ENCODE data around the gene ZFP37. TPM values are rescaled to one million over a fixed set of nuclear protein-coding genes. Genes with fewer than 3 reads are reported as not detected.
"Not testable (repeated sequence)": the region's sequence is repeated elsewhere in the genome, so short reads cannot be mapped to it uniquely, and the experiment has no call there.

ZFP37 gene
- 1 to 10 TPM; 1.2 to 2.1 TPM for total RNA-seq

GRCh38 chr9:113056191-113057106 lies at the start of gene ZFP37:
Gene ZFP37 (minus strand): TSS chr9:113056724. CDS start chr9:113056688, 36 bp downstream.
- ATAC-seq (replicated peaks in 1 of 2) (peak; percentile 96 to 97), DNase-seq (peak; percentile 75 to 81)
- no peaks in the 10 kb centered on the region for H3K4me1 Mint-ChIP-seq (ENCODE audit: low read depth)
- H3K9me3 Mint-ChIP-seq = peaks cover 5% of the 10 kb centered on the region in 2 donors
- no peak within 1 kb of the TSS for H3K27ac Mint-ChIP-seq
- peaks cover 7% of the 10 kb centered on the region for H3K27me3 Mint-ChIP-seq (ENCODE audit: low read depth)
- peaks cover 3 to 5% of the 10 kb centered on the region in 2 donors for H3K36me3 Mint-ChIP-seq (ENCODE audit: insufficient read depth in 2 of 2)
- no peak within 1 kb of the TSS for H3K4me3 Mint-ChIP-seq

DNA sequence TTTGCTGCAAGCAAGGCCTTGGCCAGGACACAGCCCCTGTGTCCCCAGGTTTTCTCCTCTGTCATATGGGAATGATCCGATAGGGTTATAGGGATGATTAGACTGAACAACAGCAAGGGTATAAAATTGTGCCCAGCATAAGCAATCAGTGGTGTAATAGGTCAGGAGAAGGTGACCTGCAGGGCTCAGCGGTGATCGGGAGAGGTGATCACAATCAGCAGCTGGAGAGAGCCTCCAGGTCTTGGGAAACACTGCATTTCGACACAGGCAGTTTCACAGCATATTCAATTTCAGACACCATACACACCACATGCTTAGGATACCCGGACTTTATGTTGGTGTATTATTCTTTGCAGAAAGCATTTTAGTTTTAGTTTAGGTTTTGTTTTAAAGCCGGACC lies 48.8 kb upstream of the ZFP37 start:
- not testable (repeated sequence) for H3K36me3 Mint-ChIP-seq (ENCODE audit: insufficient read depth in 2 of 2); ATAC-seq (replicated peaks in 1 of 2); DNase-seq; H3K9me3 Mint-ChIP-seq; H3K4me3 Mint-ChIP-seq; H3K27me3 Mint-ChIP-seq (ENCODE audit: low read depth); H3K27ac Mint-ChIP-seq; H3K4me1 Mint-ChIP-seq (ENCODE audit: low read depth)

DNA sequence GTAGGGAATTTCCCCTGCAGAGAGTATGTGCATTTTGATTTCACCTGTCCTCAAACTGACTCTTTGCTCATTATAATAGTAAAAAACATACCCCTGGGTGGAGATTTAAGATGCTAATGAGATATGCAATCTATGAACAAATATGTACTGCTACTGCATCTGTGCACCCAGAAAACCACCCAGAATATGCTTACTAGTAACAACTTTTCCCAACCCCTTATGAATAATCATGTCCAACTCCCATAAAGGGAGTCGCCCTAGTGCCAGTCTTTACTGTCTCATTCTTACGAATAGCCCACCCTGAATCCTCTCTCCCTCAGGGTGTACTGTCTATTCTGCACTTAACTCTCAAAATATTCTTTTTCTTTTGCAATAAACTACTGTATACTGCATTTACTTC lies 39.0 kb upstream of the ZFP37 start:
- H3K9me3 Mint-ChIP-seq = peaks cover 2 to 5% of the 10 kb centered on the region in 2 donors

DNA sequence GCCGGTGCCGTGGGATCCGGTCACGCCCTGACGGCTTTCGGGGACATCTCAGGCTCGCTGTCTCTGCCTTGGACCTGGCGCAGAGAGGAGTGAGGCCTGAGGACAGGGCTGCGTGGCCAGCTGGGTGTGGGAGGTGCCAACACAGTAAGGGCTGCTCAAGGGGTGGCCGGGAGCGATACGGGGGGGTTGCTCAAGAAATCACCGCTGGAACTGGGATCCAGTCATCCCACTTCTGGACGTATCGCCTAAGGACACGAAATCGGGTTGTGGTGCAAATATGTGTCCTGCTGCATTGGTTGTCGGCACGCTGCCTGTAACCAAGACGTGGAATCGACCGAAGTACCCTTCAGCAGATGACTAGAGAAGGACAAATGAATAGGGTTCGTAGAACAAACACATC lies 33.4 kb upstream of the ZFP37 start:
- not testable (repeated sequence) for H3K27ac Mint-ChIP-seq; H3K4me1 Mint-ChIP-seq (ENCODE audit: low read depth); ATAC-seq (replicated peaks in 1 of 2); H3K36me3 Mint-ChIP-seq (ENCODE audit: insufficient read depth in 2 of 2); DNase-seq; H3K4me3 Mint-ChIP-seq; H3K9me3 Mint-ChIP-seq
- peaks cover 44% of the 10 kb centered on the region for H3K27me3 Mint-ChIP-seq (ENCODE audit: low read depth)

More for the DNA sequence above, 39.0 kb upstream of the ZFP37 start:
- H3K4me3 Mint-ChIP-seq = no peak overlapping the region
- no peaks in the 10 kb centered on the region for H3K4me1 Mint-ChIP-seq (ENCODE audit: low read depth)
- H3K27ac Mint-ChIP-seq = no peak overlapping the region
- H3K27me3 Mint-ChIP-seq (ENCODE audit: low read depth) = peaks cover 74% of the 10 kb centered on the region
- no peaks in the 10 kb centered on the region for H3K36me3 Mint-ChIP-seq (ENCODE audit: insufficient read depth in 2 of 2)
- DNase-seq (no peak), ATAC-seq (replicated peaks in 1 of 2) (no peak)

DNA sequence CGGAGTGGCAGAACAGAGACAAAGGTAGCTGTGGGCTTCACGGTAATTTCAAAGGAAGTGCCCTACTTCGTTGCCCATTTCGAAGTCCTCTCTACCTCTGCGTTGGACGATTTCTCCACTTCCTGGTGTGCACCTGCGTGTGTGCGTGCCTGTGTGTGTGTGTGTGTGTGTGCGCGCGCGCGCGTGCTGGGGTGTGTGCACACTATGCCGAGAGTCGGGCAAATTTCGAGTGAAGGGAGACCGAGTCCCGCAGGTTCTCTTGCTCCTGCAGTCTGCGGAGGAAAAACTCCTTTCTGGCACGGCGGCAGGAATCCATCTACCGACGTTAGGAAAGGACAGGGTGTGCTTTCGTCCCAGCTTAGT lies 32.6 kb upstream of the ZFP37 start:
- not testable (repeated sequence) for H3K4me1 Mint-ChIP-seq (ENCODE audit: low read depth); H3K4me3 Mint-ChIP-seq; DNase-seq; H3K36me3 Mint-ChIP-seq (ENCODE audit: insufficient read depth in 2 of 2); H3K9me3 Mint-ChIP-seq; ATAC-seq (replicated peaks in 1 of 2); H3K27ac Mint-ChIP-seq
- peaks cover 41% of the 10 kb centered on the region for H3K27me3 Mint-ChIP-seq (ENCODE audit: low read depth)

GRCh38 chr9:113088456-113089142 lies 32.1 kb upstream of the ZFP37 start:
- H3K4me1 Mint-ChIP-seq (ENCODE audit: low read depth); H3K36me3 Mint-ChIP-seq (ENCODE audit: insufficient read depth in 2 of 2); H3K4me3 Mint-ChIP-seq; H3K9me3 Mint-ChIP-seq; ATAC-seq (replicated peaks in 1 of 2); DNase-seq; H3K27ac Mint-ChIP-seq: not testable (repeated sequence)
- H3K27me3 Mint-ChIP-seq (ENCODE audit: low read depth) = peaks cover 36% of the 10 kb centered on the region

DNA sequence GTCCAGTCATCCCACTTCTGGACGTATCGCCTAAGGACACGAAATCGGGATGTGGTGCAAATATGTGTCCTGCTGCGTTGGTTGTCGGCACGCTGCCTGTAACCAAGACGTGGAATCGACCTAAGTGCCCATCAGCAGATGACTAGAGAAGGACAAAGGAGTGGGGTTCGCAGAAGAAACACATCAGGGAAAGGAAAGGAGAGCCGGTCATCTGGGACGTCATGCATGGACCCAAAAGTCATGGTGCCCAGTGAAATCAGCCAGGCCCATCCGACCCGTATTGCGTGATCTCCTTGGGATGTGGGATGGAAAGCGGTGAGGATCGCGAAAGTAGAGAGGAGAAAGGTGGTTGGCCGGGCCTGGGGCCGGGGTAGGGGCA lies 6.4 kb upstream of the ZFP37 start:
- H3K9me3 Mint-ChIP-seq; H3K4me3 Mint-ChIP-seq; H3K27ac Mint-ChIP-seq; DNase-seq; ATAC-seq (replicated peaks in 1 of 2); H3K36me3 Mint-ChIP-seq (ENCODE audit: insufficient read depth in 2 of 2); H3K27me3 Mint-ChIP-seq (ENCODE audit: low read depth); H3K4me1 Mint-ChIP-seq (ENCODE audit: low read depth): not testable (repeated sequence)

DNA sequence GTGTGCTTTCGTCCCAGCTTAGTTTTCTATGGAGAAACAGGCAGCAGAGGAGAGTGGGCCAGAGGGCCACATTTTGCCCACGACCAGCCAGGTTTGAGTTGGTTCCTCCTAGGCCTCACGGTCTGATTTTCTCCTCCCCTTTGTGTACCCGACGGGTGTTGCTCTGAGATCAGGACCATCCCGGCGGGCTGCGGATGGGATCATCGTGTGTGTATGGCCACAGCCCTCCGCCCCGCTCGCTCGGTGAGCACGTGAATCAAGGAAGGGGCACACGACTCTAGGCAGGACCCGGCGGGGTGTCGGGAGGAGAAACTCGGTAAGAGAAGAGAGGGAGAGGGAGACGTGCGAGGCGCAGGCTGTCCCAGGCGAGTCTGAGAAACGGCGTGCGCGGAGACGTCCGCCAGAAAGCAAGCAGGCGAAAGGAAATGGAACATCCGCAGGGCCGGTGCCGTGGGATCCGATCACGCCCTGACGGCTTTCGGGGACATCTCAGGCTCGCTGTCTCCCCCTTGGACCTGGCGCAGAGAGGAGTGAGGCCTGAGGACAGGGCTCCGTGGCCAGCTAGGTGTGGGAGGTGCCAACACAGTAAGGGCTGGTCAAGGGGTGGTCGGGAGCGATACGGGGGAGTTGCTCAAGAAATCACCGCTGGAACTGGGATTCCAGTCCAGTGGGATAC lies 5.9 kb upstream of the ZFP37 start:
- H3K36me3 Mint-ChIP-seq (ENCODE audit: insufficient read depth in 2 of 2); H3K27me3 Mint-ChIP-seq (ENCODE audit: low read depth); H3K9me3 Mint-ChIP-seq; H3K27ac Mint-ChIP-seq; H3K4me1 Mint-ChIP-seq (ENCODE audit: low read depth); ATAC-seq (replicated peaks in 1 of 2); DNase-seq; H3K4me3 Mint-ChIP-seq: not testable (repeated sequence)

GRCh38 chr9:113061072-113061850 lies 4.7 kb upstream of the ZFP37 start:
- not testable (repeated sequence) for H3K4me1 Mint-ChIP-seq (ENCODE audit: low read depth); H3K36me3 Mint-ChIP-seq (ENCODE audit: insufficient read depth in 2 of 2); ATAC-seq (replicated peaks in 1 of 2); H3K4me3 Mint-ChIP-seq; H3K27ac Mint-ChIP-seq; H3K27me3 Mint-ChIP-seq (ENCODE audit: low read depth); H3K9me3 Mint-ChIP-seq; DNase-seq

- H3K4me3 Mint-ChIP-seq = peak overlapping the region in 1 of 2 donors; percentile 55
Observed at GRCh38 chr9:113059581-113060284, 3.2 kb upstream of the ZFP37 start.

GRCh38 chr9:113057193-113057592 lies 669 bp upstream of the ZFP37 start:
- Mint-ChIP-seq H3K27me3 (ENCODE audit: low read depth) (peaks cover 7% of the 10 kb centered on the region), H3K9me3 (peaks cover 5% of the 10 kb centered on the region in 2 donors), H3K4me3 (no peak overlapping the region)

More at GRCh38 chr9:113059581-113060284, 3.2 kb upstream of the ZFP37 start:
- H3K27me3 Mint-ChIP-seq (ENCODE audit: low read depth); H3K36me3 Mint-ChIP-seq (ENCODE audit: insufficient read depth in 2 of 2); ATAC-seq (replicated peaks in 1 of 2); DNase-seq; H3K9me3 Mint-ChIP-seq; H3K4me1 Mint-ChIP-seq (ENCODE audit: low read depth); H3K27ac Mint-ChIP-seq: not testable (repeated sequence)

More at GRCh38 chr9:113057193-113057592, 669 bp upstream of the ZFP37 start:
- ATAC-seq (replicated peaks in 1 of 2) (no peak), DNase-seq (no peak)
- H3K4me1 Mint-ChIP-seq (ENCODE audit: low read depth) = no peaks in the 10 kb centered on the region
- H3K36me3 Mint-ChIP-seq (ENCODE audit: insufficient read depth in 2 of 2) = peaks cover 3 to 5% of the 10 kb centered on the region in 2 donors
- no peak overlapping the region for H3K27ac Mint-ChIP-seq

Measured in activated T-cell treated with anti-CD3 and anti-CD28 coated beads, Interleukin-2, amount 50 U/mL, for 72 hours (primary cell).